Hair follicle dermal papilla cell (primary cell): ENCODE measurements around the gene TMED3. TPM values are rescaled to one million over a fixed set of nuclear protein-coding genes. Genes with fewer than 3 reads are reported as not detected.

ENCODE experiments used
- total RNA-seq: library from RNA; depleted of rRNA; stranded (reverse); fragments of >200 nt; gene quantifications from 2 replicates; pipeline ENCODE4 v1.2.3, GENCODE V29; 2012

Gene TMED3
- total RNA-seq: 129 and 147 TPM in 2 replicates

GRCh38 chr15:79310985-79311900, at the start of gene TMED3:
Gene TMED3, plus strand, starts transcription at chr15:79311112. Its CDS starts 138 bp downstream, at chr15:79311250.

DNA sequence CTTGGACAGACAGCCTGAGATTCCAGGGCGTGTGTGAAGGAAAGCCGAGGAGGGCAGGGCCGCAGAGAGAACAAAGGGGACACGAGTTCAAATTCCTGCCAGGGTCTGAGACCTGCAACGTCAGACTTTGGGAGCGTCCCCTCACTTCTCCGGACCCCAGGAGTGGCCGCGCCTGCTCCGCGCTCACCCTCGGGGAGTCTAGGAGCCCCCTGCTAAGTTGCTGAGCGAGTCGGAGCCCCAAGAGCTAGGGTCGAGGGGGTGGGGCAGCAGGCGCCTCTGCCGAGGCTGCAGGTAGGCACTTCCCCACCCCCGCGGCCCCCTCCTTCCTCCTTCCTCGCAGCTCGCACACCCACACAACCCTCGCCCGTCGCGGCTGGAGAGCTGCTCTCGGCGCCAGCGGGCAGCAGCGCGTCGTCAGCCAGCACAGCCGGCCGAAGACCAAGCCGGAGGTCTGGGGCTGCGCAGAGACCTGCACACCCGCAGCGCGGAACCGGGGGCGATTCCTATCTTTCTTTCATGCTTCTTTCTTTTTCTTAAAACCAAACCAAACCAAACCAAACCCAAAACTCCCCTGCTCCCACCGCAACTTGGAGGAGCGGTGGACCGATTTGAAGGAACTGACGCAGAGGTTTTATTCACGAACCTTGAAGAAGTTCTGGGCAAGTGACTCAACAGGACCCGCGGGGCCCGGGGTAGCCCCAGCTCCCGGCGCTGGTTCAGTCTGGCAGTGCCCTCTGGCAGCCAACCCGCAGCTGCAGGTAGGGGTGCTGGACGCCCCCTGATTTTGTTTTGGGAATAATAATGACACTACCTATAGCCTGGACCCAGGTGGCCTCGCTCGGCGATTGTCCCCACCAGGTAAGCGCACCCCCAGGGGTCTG, 28.3 kb upstream of the TMED3 start, which contains the start of gene ANKRD34C:
Gene ANKRD34C, plus strand, starts transcription at position 352 of the 881 bp plus-strand sequence. CDS start 10,563 bp downstream, outside the sequence.

Other genes with a start within 250 kb of the TMED3 start
- not detected in 2 replicates for gene RASGRF1, start 220.3 kb upstream of the TMED3 start, total RNA-seq
- gene ANKRD34C, start 28.4 kb upstream of the TMED3 start, total RNA-seq: not detected in 2 replicates
- gene MINAR1, start 121.2 kb downstream of the TMED3 start, total RNA-seq: 7.1 and 7.2 TPM in 2 replicates